Progenitor cell of endocrine pancreas (in vitro differentiated cells): ENCODE data around the gene BANF1. TPM values are rescaled to one million over a fixed set of nuclear protein-coding genes. Genes with fewer than 3 reads are reported as not detected.

Source experiments
- DNase-seq: peaks from one replicate; pipeline ENCODE4 v3.0.0; 2021; ENCODE audit warnings: low spot score; ENCODE audit not compliant: unreplicated experiment
- H3K27ac Mint-ChIP-seq: 2 replicates; pipeline ENCODE4 v1.8.0; 2021; ENCODE audit warnings: mild to moderate bottlenecking, moderate library complexity, mixed read lengths
- H3K27me3 Mint-ChIP-seq: 2 replicates; pipeline ENCODE4 v1.8.0; 2021; ENCODE audit warnings: mixed read lengths
- H3K36me3 Mint-ChIP-seq: 2 replicates; pipeline ENCODE4 v1.8.0; 2022; ENCODE audit warnings: mixed read lengths; ENCODE audit not compliant: insufficient read depth
- H3K4me1 Mint-ChIP-seq: 2 replicates; pipeline ENCODE4 v1.8.0; 2021; ENCODE audit warnings: low read depth, mixed read lengths
- H3K4me3 Mint-ChIP-seq: 2 replicates; pipeline ENCODE4 v1.8.0; 2021; ENCODE audit warnings: low read depth, mild to moderate bottlenecking, moderate library complexity, mixed read lengths
- H3K9me3 Mint-ChIP-seq: 2 replicates; pipeline ENCODE4 v1.8.0; 2021; ENCODE audit warnings: low read depth, mixed read lengths
- CTCF ChIP-seq: fragments of 200-600 bp; sonication (generic); IDR thresholded peaks from one replicate; pipeline ENCODE4 v1.5.0; 2021; ENCODE audit warnings: antibody characterized with exemption, mild to moderate bottlenecking; ENCODE audit not compliant: unreplicated experiment
- total RNA-seq: library from RNA; stranded (reverse); gene quantifications from 2 replicates; pipeline ENCODE4 v1.2.1, GENCODE V29; 2021

BANF1 gene
- total RNA-seq, 1 donor from 2014 or later, result 200 TPM

GRCh38 chr11:66012946-66013761 lies 10.9 kb downstream of the BANF1 start:
- H3K27me3 Mint-ChIP-seq, result peaks cover 18% of the 10 kb centered on the region
- no peaks in the 10 kb centered on the region for H3K9me3 Mint-ChIP-seq
- H3K4me3 Mint-ChIP-seq, result no peak overlapping the region
- no peaks in the 10 kb centered on the region for H3K4me1 Mint-ChIP-seq
- no peak for TF ChIP-seq CTCF
- DNase-seq, result no peak
- H3K27ac Mint-ChIP-seq, result no peak overlapping the region
- H3K36me3 Mint-ChIP-seq, result no peaks in the 10 kb centered on the region

- H3K27ac Mint-ChIP-seq, result no peak overlapping the region
- no peak for DNase-seq
- no peaks in the 10 kb centered on the region for H3K36me3 Mint-ChIP-seq
- TF ChIP-seq CTCF, result no peak
- peaks cover 15% of the 10 kb centered on the region for H3K27me3 Mint-ChIP-seq
- H3K9me3 Mint-ChIP-seq, result no peaks in the 10 kb centered on the region
- H3K4me3 Mint-ChIP-seq, result no peak overlapping the region
- no peaks in the 10 kb centered on the region for H3K4me1 Mint-ChIP-seq
These were observed 11.4 kb downstream of the BANF1 start for GRCh38 chr11:66013762-66014100.

- TF ChIP-seq CTCF, result no peak
- DNase-seq, result no peak
- peaks cover 15% of the 10 kb centered on the region for H3K27me3 Mint-ChIP-seq
- no peaks in the 10 kb centered on the region for H3K9me3 Mint-ChIP-seq
- H3K4me1 Mint-ChIP-seq, result no peaks in the 10 kb centered on the region
- no peak overlapping the region for H3K27ac Mint-ChIP-seq
- no peaks in the 10 kb centered on the region for H3K36me3 Mint-ChIP-seq
- no peak overlapping the region for H3K4me3 Mint-ChIP-seq
These were observed 12.6 kb downstream of the BANF1 start for GRCh38 chr11:66014804-66015453.

GRCh38 chr11:66015454-66015881 lies 13.2 kb downstream of the BANF1 start:
- no peak for TF ChIP-seq CTCF
- Mint-ChIP-seq H3K36me3 (no peaks in the 10 kb centered on the region), H3K27ac (no peak overlapping the region), H3K4me1 (no peaks in the 10 kb centered on the region), H3K9me3 (no peaks in the 10 kb centered on the region), H3K4me3 (no peak overlapping the region), H3K27me3 (peaks cover 12% of the 10 kb centered on the region)
- DNase-seq, result no peak

GRCh38 chr11:66015936-66016792 lies 13.9 kb downstream of the BANF1 start:
- H3K4me3 Mint-ChIP-seq, result no peak overlapping the region
- H3K27me3 Mint-ChIP-seq, result peaks cover 13% of the 10 kb centered on the region
- TF ChIP-seq CTCF, result no peak
- DNase-seq, result no peak
- H3K27ac Mint-ChIP-seq, result no peak overlapping the region
- H3K9me3 Mint-ChIP-seq, result no peaks in the 10 kb centered on the region
- no peaks in the 10 kb centered on the region for H3K4me1 Mint-ChIP-seq
- H3K36me3 Mint-ChIP-seq, result no peaks in the 10 kb centered on the region
